Muscle of arm (tissue), 12 donors: Measurements from ENCODE around the gene NKAIN2. TPM values are rescaled to one million over a fixed set of nuclear protein-coding genes. Genes with fewer than 3 reads are reported as not detected.
A peak's percentile ranks its signal among the peaks of the same experiment; 100 is the strongest.
"Not testable (repeated sequence)": the region's sequence is repeated elsewhere in the genome, so short reads cannot be mapped to it uniquely, and the experiment has no call there.

ENCODE experiments used
- DNase-seq: peaks from one replicate; pipeline ENCODE4 v3.0.0-alpha.2; 2013
- polyA plus RNA-seq, 12 donors: library from polyadenylated mRNA; unstranded; fragments of 120-200 nt; gene quantifications; one replicate each; pipeline ENCODE4 v1.2.1, GENCODE V29; 2013; ENCODE audit not compliant: insufficient read length in 12 of 12

The NKAIN2 gene
- polyA plus RNA-seq, 12 donors: 5.0 to 10.7 (median 7.4) TPM; not detected in 1

DNA sequence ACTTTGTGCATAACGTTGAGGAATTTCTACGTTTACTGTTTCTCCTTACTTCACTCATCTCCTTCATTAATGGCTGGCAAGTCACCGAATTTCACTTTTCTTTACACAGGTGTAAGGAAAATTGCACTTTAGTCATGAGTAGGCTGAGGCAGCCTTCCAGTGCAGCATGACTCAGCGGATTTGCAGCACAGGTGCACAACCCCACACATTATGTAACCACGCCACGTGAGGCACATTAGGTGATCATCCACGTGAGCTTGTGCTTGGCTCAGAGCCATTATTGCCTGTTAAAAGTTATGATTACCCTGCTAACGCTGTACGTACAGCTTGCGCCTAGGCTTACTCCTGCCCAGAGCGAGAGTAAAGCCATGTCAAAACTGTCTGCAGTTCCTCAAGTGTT lies 158.8 kb downstream of the NKAIN2 start:
- no peak for DNase-seq

DNA sequence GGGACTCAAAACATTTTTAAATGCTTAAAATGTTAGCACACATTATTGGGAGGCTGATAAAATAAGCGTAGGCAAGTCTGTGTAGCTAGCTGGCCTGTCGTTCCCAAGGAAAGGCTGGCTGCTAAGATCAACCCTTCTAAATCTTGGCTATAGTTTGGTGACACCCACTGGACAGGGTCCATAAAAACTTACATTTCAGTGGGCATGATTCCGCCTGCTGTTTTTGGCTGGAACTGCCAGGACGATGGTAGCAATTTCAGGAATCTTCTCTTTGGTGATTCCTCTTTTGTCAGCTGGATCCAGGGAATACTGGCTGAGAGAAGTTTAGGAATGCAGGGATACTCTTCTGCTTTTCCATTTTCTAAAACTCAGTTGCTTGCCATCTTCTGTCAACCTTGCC lies 162.2 kb downstream of the NKAIN2 start:
- DNase-seq: peak; percentile 18

DNA sequence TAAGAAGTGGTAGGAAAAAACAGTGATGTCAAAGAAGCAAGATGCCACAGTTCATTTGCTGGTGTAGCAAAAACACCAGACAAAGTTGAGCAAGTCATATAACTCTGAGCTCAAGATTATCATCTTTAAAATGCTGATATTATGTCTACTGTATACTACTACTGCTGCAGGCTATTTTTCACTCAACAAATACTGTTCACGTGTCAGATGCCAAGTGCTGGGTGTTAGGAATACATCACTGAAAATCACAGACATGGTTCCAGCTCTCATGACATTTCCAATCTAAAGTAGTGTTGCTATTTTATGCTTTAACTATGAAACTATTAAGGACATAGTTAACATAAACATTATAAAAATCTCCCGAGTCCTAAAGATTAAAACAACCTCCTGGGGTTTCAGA lies 163.0 kb downstream of the NKAIN2 start:
- no peak for DNase-seq

DNA sequence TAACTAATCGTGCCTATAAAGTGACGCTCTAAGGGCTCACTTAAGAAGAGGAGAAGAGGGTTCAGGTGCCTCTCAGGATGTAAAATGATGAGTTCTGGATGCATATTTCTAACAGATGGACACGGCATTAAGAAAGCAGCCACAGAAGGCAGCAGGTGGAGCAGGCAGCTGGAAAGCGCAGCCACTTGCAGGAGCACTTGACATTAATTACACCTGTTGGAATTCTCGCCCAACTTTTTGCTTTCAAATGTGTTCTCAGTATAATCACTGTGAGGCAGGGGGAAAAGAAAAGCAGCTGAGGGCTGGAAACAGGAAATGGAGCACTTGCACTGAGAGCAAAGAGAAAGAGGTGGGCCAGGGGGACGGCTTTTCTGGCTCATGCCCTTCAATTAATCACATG lies 164.2 kb downstream of the NKAIN2 start:
- no peak for DNase-seq

DNA sequence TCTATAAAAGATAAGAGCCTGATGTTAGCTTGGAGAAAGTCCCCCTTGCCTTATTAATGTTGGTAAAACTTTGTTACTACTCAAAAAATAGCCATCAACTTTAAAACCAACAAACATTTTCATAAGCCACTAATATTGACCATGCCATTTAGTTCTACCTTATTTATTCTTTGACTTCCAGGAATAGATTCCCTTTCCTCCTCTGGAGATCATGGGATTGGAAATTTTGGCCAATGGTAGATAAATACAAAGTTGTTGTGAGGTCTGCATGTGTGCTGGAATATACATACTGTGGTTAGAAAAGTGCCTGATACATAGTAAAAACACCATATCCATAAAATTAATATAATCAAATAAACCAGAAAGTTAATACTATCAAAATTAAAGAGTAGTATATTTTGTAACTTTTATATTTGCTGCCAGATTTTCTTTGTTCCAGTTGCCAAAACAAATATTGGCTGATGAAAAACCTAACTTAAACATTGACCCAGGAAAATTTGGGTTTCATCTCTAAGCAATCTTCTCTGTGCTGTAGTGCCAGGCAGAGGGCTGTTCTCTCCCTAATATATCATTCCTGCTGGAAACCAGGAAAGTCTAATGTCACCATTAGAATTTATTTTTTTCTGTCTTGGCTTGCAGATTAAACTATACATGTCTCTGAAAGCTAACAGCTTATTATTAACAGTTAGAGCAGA lies 169.1 kb downstream of the NKAIN2 start:
- no peak for DNase-seq

DNA sequence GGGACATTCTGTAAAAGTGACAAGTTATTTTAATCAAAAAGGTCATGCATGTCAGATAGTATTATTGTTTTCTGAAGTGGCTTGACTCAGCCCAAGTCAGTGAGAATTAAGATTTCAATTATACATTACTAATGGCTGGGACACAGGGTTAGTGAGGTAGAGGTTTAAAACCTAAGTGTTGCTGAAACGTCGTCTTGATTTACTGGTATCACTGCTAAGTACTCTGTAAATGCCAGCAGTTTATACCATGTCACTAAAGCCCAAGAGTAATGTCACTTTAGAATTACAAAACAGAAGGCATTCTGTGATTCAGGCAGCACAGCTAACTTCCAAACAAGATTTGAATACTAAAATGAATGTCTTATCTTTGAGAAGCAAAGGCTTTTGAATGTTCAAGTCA lies 176.6 kb downstream of the NKAIN2 start:
- no peak for DNase-seq

DNA sequence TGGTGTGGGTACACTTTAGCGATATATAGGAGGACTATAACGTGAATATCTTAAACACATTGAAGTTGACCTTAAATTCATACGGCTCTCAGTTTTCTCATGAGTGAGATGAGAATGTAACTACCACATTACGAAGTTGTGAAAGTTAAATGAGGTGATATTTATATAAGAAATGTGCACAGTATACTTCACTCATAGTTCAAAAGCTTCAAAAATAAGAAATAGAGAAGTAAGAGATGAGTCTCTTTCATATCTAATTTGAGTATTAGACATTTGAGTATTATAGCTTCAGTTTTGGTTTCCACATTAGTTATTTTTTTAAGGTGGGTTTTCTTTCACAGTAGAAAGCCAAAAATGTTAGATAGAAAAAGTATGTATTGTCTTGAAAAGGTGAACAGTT lies 183.3 kb downstream of the NKAIN2 start:
- no peak for DNase-seq

DNA sequence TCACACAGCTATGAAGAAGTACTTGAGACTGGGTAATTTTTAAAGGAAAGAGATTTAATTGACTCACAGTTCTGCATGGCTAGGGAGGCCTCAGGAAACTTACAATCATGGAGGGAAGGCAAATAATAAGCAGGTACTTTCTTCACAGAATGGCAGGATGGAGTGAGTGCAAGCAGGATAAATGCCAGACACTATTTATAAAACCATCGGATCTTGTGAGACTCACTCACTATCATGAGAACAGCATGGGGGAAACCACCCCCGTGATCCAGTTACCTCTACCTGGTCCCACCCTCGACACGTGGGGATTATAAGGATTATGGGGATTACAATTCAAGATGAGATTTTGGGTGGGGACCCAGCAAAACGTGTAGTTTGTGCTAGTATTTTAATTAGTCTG lies 186.3 kb downstream of the NKAIN2 start:
- not testable (repeated sequence) for DNase-seq

DNA sequence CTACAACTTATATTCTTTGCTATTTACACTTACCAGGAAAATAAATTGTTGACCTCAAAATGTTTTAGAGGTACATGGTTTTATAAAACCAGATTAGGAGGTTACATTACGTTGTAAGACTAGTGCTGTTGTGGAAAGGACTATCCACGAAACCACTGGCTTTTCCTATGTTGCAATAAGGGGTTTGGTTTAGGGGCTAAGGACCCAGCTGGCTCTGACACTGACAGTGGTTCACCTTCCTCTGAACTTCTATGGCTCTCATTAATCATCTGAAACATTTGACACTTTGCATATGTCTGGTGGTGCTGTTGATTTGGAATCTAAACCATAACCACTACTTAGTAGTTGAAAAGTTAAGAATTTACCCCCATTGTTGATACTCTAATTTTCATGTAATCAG lies 186.7 kb downstream of the NKAIN2 start:
- no peak for DNase-seq

DNA sequence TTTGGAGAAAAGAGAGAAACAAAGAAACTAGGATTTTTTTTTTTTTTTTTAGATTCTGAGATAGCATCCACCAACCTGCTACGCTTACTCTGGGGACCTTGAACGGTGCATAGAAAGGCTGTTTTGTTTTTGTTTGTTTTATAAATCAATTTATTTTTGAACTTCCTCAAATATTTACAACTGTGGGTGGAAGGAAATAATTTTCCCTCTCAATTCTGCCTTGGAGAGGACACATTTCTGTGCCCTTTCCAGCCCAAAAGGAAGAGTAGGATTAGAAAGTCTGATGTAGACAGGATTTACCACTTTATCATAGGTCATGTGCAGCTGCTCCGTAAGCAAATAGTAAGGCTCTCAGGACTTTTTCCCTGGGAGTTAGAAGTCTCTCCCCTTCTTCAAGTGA lies 190.5 kb downstream of the NKAIN2 start:
- DNase-seq: no peak

DNA sequence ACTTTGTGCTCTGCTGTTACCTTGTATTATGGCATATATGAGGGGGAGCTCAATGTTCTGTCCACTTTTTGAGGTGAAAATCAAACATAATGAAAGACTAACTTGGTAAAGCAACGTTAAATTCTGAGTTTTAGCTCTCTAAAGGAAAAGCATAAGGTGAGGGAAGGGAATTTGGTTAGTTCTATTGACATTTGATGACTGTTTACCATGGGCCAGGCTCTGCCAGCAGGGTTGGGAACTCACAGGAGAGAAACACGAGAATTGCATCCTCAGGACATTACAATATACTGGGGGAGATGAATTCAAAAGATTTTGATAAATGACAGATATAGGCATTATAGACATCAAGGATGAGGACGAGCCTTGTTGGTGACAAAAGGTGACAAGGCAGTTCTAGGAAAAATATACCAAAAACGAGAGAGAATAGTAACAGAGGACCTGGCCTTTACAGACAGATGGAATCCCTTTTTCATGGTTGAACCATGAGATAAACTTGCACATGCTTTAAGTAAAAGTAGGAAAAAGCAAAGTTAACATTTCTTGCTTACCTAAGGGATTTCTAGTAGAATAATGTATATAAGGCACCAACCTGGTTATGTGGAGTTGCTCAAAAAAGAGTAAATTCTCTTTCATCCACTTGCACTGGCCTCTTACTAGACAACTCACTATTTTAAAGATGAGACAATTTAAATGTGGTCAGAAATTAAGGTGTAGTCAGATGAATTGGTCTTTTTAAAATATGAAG lies 191.4 kb downstream of the NKAIN2 start:
- DNase-seq: no peak

DNA sequence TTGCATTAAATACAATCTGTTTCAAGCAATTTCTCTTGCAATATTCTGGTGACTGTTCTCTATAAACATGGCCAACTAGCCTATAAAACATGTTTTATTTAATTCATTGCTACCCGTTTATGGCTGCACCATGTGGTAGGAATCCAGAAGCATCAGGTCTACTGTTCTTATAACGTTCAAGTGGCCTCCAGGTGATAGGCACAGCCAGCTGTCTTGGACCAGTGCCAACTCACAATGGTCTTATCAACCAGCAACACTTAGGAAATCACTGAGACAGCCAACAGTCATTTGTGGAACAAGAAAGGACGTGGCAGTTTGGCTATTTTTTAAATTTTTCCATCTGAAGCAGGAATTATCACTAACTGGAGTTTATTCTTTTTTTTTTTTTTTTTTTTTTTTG lies 193.6 kb downstream of the NKAIN2 start:
- no peak for DNase-seq

DNA sequence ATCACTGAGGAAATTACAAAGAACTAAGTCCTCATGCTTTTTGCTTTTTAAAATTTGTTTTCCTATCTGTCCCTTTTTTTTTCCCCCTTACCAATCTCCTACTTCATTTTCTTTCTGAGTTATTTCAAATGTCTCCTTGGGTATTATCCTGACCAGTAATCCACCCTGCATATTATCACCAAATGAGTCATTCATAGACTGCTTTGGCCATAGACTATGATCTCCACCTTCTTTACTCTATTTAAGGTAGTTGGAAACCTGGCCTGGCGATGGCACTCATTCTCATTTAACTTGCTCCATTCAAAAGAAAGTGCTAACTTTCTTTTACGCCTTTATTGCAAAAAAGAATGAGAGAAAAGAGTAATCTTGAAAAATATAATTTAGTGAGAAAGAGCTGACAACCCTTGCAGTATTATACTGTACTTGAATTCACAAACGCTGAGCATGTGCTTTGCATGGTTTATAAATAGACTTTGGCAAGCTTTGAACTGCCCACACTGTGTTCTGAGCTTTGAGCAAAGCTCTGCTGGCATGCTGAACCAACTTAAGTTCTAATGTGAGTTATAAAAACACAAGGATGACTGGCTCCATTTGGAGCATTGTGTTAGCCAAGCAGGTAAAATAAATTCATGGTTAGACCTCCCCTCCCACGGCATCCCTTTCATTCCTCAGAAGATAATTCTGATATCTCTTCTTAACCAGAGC lies 198.9 kb downstream of the NKAIN2 start:
- no peak for DNase-seq

DNA sequence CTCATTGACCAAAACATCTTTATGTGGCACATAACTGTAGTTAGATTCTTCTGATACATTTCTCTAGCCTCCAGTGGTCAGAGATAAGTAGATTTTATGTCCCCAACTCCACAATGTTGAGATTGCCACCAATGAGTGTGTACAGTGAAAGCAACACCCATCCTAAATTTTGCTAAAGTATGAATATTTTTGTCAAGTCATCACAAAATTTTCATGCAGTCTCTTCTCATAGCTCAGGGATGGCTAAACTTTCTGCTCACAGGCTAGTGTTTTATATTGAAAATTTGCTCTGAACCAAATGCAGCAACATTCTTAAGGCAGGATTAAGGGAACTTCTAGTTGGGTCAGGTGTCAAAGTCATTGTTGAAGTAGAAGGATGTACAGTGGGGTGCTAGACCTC lies 203.6 kb downstream of the NKAIN2 start:
- DNase-seq: no peak

DNA sequence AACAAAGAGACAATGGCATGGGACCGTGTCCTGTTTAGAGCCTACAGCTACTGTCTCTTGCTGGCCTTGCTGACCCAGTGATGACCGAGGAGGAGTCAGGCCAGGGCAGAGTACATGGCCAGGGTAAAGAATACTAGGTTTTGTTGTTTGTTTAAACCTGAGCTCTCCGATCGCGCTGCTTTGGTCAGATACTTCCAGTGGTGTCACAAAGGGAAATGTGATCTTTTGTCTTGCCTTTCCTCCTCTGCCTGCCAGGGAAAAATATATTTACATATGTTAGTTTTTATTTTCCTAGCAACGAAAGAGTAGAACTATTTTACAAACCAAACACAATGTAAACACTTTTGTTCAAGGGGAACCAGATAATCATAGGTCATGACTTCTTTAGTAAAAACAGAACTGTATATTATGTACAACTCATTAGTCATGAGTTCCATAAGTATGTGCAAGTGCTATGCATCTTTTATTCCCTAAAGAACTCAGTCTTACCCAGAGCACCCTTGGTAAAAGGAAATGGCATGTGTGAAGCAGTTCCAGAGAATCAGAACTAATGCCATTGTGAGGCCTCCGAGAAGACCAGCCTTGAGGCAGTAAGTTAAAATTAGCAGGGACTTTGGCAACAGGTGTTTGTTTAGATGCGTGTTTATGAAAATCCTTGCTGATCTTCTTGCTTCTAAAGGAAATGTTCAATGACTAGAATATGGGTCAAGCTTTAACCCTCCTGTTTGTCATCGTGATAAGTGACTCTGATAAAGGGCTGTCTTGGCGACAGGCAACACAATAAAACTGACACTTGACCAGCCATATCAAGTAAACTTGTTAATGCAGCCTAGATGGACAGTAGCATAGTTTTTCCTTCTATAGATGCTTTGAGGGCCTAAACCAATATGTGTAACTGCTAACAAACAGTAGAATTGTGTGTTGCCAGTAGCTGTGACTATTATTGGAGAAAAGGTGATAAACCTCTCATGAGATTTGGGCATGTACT lies 204.6 kb downstream of the NKAIN2 start:
- peak; percentile 11 for DNase-seq

DNA sequence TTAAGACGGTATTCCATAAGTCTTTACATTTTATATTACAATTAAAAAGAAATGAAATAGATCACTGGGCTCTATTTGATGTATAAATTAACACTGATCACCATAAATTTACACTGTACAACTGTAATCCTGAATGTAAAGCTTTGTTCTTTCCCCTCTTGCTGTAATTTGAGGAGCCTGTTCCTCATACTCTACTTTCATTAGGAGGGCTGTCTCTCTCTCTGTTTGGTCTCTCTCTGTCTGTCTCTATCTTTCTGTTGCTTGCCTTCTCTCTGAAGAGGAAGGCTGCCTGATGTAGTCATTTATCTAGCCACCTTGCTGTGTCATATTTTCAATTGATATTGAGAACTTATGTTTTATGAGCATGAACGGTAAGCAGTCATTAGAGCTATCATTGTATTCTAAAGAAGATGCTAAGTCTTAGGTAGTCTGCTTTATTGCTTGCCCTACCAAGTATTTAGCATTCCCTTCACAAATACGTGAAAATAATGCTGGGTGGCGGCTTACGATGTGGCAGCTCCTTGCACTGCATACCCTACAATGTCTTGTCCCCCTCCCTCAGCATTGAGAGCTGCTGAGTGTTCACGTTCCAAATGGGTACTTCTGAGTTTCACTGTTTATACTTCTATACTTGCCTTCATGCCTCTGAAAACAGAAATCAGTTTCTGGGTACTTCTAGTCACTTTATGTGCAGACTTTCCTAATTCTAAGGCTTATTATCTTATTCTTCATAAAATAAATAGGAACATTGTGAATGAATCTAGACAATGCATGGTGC lies 205.5 kb downstream of the NKAIN2 start:
- no peak for DNase-seq

DNA sequence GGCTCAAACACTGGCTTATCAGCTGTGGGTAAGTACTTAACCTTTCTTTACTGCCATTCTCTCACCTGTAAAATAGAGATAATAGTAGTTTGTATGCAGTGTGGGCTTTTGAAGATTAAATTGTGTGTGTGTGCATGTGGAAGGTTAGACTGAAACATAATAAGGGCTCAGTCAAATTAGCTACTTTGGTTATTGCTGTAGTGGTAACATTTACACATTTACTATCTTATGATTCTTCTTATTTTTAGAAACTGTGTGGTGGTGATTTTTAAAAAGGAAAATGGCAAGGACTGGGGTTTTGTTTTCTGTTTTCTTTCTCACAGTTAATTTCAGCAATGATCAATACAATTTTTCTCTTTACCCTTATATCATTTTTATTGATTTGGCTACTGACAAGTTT lies 206.9 kb downstream of the NKAIN2 start:
- no peak for DNase-seq

DNA sequence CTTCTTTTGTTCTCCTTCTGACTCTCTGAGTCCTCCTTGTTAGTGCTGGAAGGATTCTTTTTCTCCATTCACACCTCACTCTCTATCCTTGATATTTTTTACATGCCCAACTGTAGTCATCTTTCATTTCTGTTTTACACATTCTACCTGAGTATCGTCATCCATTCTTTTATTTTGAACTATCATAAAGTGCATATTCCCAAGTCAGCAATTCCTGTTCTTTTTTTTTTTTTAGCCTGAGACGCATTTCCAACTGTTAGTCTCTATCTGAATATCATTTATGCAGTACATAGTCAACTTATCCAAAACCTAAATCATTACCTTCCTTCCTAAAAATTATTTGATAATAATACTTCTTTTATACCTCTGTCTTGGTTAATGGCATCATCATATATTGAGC lies 207.5 kb downstream of the NKAIN2 start:
- DNase-seq: no peak

DNA sequence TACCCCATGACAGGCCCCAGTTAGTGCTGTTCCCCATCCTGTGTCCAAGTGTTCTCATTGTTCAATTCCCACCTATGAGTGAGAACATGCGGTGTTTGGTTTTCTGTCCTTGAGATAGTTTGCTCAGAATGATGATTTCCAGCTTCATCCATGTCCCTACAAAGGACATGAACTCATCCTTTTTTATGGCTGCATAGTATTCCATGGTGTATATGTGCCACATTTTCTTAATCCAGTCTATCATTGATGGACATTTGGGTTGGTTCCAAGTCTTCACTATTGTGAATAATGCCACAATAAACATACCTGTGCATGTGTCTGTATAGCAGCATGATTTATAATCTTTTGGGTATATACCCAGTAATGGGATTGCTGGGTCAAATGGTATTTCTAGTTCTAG lies 218.4 kb downstream of the NKAIN2 start:
- not testable (repeated sequence) for DNase-seq

DNA sequence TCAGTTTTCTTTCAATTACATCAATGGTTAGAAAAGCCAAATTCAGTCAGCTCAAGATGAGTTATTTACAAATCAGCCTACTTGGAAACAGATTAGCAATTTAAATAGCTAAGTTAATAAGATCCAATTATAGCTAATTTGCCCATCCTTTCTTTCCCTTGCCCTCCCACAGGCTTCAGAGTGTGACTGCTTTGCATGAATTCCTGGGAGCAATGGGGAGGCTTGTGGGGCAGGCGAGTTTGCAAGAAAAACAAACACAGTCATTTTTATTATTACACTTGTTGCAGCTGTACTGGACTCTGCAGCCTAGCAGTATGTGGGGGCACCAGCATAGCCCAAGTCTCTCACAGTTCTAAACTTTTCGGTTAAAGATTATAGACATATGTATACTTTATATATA lies 219.0 kb downstream of the NKAIN2 start:
- no peak for DNase-seq

DNA sequence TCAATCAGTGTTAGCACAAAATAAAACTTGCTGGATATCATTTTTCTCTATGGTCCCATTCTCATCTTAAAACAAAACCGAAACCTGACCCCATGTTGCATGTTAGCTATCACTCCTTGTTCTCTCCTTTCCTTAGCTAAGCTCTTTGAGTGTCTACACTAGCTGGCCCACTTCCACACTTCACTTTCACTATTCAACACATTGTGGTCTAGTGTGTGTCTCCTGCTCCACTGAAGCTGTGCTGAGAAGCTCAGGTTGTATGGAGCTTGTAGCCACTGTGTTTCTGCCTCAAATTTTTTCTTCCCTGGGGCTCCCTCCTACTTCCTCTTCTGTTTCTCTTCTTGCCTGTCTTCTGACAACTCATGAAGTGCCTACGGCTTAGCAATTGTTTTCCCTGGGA lies 223.0 kb downstream of the NKAIN2 start:
- no peak for DNase-seq
